HCT116 (cell line): ENCODE data around the gene PYROXD2. TPM values are rescaled to one million over a fixed set of nuclear protein-coding genes. Genes with fewer than 3 reads are reported as not detected.

ENCODE experiments used
- ATAC-seq: fragments of 200-7000 bp; cut with Tn5 transposase; 2 replicates; pipeline ENCODE4 v1.9.1; 2020; ENCODE audit warnings: mild to moderate bottlenecking, moderate library complexity
- BruUV-seq: library from RNA; stranded (reverse); fragments of 400-500 nt; replicated peaks from 2 replicates; lab custom pipeline; 2021; lab: Mats Ljungman, UMichigan
- CTCF ChIA-PET: fragments of 300-600 bp; sonication (Branson Sonifier 250); formaldehyde crosslinking; loops from one replicate; lab custom pipeline; 2021; ENCODE audit warnings: antibody characterized with exemption; lab: Charles Lee
- POLR2A ChIA-PET: fragments of 300-600, 350-600 bp; sonication (Branson Sonifier 250); formaldehyde crosslinking; loops from one replicate; lab custom pipeline; 2021; ENCODE audit warnings: antibody characterized with exemption; lab: Charles Lee
- RAD21 ChIA-PET, 2 experiments: fragments of 300-600 bp; sonication (Branson Sonifier 250); formaldehyde crosslinking; loops; one replicate each; lab custom pipeline; 2023; ENCODE audit warnings: low total read pairs in 2 of 2; ENCODE audit not compliant: uncharacterized antibody in 2 of 2, unreplicated experiment in 2 of 2, low non-redundant PET in 1 of 2; lab: Charles Lee
- DNase-seq: peaks from one replicate; pipeline ENCODE4 v3.0.0-alpha.2; 2010; ENCODE audit warnings: low read depth, low spot score
- H2AFZ ChIP-seq: fragments of 200-600 bp; shearing (Covaris generic), sonication (generic); 2 replicates; pipeline ENCODE4 v1.6.1; 2017; ENCODE audit warnings: low read depth, mixed run types, mixed read lengths, antibody characterized with exemption, low read length; ENCODE audit not compliant: poor library complexity, severe bottlenecking
- H3K27ac ChIP-seq: 2 replicates; pipeline ENCODE4 v1.5.1; 2012; ENCODE audit warnings: low read depth, low read length
- H3K27me3 ChIP-seq: fragments of 200-600 bp; sonication (generic); 2 replicates; pipeline ENCODE4 v1.6.1; 2016; ENCODE audit warnings: mixed run types, low read length, mixed read lengths; ENCODE audit not compliant: insufficient read depth
- H3K36me3 ChIP-seq, 2 experiments: fragments of 200-500 bp in 1 of 2; fragments of 200-600 bp in 1 of 2; sonication (Bioruptor generic) in 1 of 2; sonication (generic) in 1 of 2; 2 replicates each; pipeline versions ENCODE4 v1.5.1 to v1.6.1; 2014 to 2016; ENCODE audit warnings: low read length in 2 of 2, inconsistent platforms in 1 of 2, mixed read lengths in 1 of 2, mixed run types in 1 of 2; ENCODE audit not compliant: insufficient read depth in 2 of 2, control insufficient read depth in 1 of 2
- H3K4me1 ChIP-seq, 2 experiments: fragments of 200-600 bp in 1 of 2; sonication (generic) in 1 of 2; 2 replicates each; pipeline versions ENCODE4 v1.5.1 to v1.6.1; 2012 to 2017; ENCODE audit warnings: low read length in 2 of 2, inconsistent platforms in 1 of 2, mild to moderate bottlenecking in 1 of 2, mixed read lengths in 1 of 2, mixed run types in 1 of 2, moderate library complexity in 1 of 2; ENCODE audit not compliant: insufficient read depth in 2 of 2, control insufficient read depth in 1 of 2
- H3K4me2 ChIP-seq: fragments of 200-600 bp; sonication (generic); 2 replicates; pipeline ENCODE4 v1.6.1; 2017; ENCODE audit warnings: mixed run types, low read length, mixed read lengths
- H3K4me3 ChIP-seq, 2 experiments: fragments of 200-600 bp in 1 of 2; sonication (generic) in 1 of 2; replicated peaks in 1 of 2; 2 replicates each; pipeline ENCODE4 v1.5.1; 2011 to 2016; ENCODE audit warnings: low read length in 2 of 2, control low read depth in 1 of 2, low read depth in 1 of 2, mild to moderate bottlenecking in 1 of 2, mixed read lengths in 1 of 2, mixed run types in 1 of 2
- H3K79me2 ChIP-seq: fragments of 200-600 bp; sonication (generic); 2 replicates; pipeline ENCODE4 v1.6.1; 2017; ENCODE audit warnings: mild to moderate bottlenecking, mixed run types, low read length, moderate library complexity, mixed read lengths; ENCODE audit not compliant: insufficient read depth
- H3K9ac ChIP-seq: fragments of 200-600 bp; sonication (generic); 2 replicates; pipeline ENCODE4 v1.6.1; 2016; ENCODE audit warnings: low read length, mixed read lengths
- H3K9me2 ChIP-seq: fragments of 200-600 bp; sonication (generic), shearing (Covaris generic); 2 replicates; pipeline ENCODE4 v1.6.1; 2017; ENCODE audit warnings: mixed run types, mild to moderate bottlenecking, moderate library complexity; ENCODE audit not compliant: insufficient read depth
- H3K9me3 ChIP-seq, 2 experiments: fragments of 200-500 bp in 1 of 2; fragments of 200-600 bp in 1 of 2; sonication (Bioruptor generic) in 1 of 2; sonication (generic) in 1 of 2; 2 replicates each; pipeline ENCODE4 v1.6.1; 2014 to 2017; ENCODE audit warnings: low read length in 2 of 2, mixed read lengths in 2 of 2, inconsistent platforms in 1 of 2, low read depth in 1 of 2, mild to moderate bottlenecking in 1 of 2, mixed run types in 1 of 2, moderate library complexity in 1 of 2; ENCODE audit not compliant: control insufficient read depth in 1 of 2, insufficient read depth in 1 of 2
- H4K20me1 ChIP-seq: fragments of 200-600 bp; sonication (generic), shearing (Covaris generic); 2 replicates; pipeline ENCODE4 v1.6.1; 2017; ENCODE audit warnings: mixed run types, mild to moderate bottlenecking, moderate library complexity; ENCODE audit not compliant: insufficient read depth
- ATF3 ChIP-seq: IDR thresholded peaks from 2 replicates; pipeline ENCODE4 v1.6.1; 2012
- CBX3 ChIP-seq: IDR thresholded peaks from 2 replicates; pipeline ENCODE4 v1.6.1; 2012; ENCODE audit warnings: low read depth
- CEBPB ChIP-seq: IDR thresholded peaks from 2 replicates; pipeline ENCODE4 v1.6.1; 2012; ENCODE audit warnings: low read depth
- CTCF ChIP-seq, 3 experiments: fragments of 200-600 bp in 1 of 3; sonication (generic) in 1 of 3; IDR thresholded peaks in 2 of 3; conservative IDR thresholded peaks in 1 of 3; 2 replicates each; pipeline ENCODE4 v1.5.1; 2012 to 2017; ENCODE audit warnings: low read depth in 2 of 3, low read length in 2 of 3, antibody characterized with exemption in 1 of 3, borderline replicate concordance in 1 of 3, control low read depth in 1 of 3, mild to moderate bottlenecking in 1 of 3, mixed read lengths in 1 of 3, mixed run types in 1 of 3, moderate library complexity in 1 of 3; ENCODE audit not compliant: insufficient read depth in 1 of 3
- EGR1 ChIP-seq: IDR thresholded peaks from 2 replicates; pipeline ENCODE4 v1.6.1; 2012; ENCODE audit warnings: low read depth
- ELF1 ChIP-seq: IDR thresholded peaks from 2 replicates; pipeline ENCODE4 v1.6.1; 2012; ENCODE audit warnings: low read depth, borderline replicate concordance
- EZH2 ChIP-seq: fragments of 200-600 bp; sonication (generic); IDR thresholded peaks from 2 replicates; pipeline ENCODE4 v1.6.1; 2017; ENCODE audit warnings: antibody characterized with exemption, mixed run types
- EZH2phosphoT487 ChIP-seq: fragments of 200-600 bp; IDR thresholded peaks from 2 replicates; pipeline ENCODE4 v1.6.1; 2018; ENCODE audit warnings: antibody characterized with exemption, borderline replicate concordance
- POLR2A ChIP-seq: IDR thresholded peaks from 2 replicates; pipeline ENCODE4 v1.7.0; 2011; ENCODE audit warnings: borderline replicate concordance; ENCODE audit not compliant: insufficient read depth, insufficient read length; ENCODE audit errors: extremely low read depth
- RAD21 ChIP-seq: IDR thresholded peaks from 2 replicates; pipeline ENCODE4 v1.6.1; 2012; ENCODE audit warnings: low read depth, mild to moderate bottlenecking
- SIN3A ChIP-seq: IDR thresholded peaks from 2 replicates; pipeline ENCODE4 v1.6.1; 2012; ENCODE audit warnings: low read depth
- SP1 ChIP-seq: IDR thresholded peaks from 2 replicates; pipeline ENCODE4 v1.6.1; 2012; ENCODE audit warnings: low read depth
- SRF ChIP-seq: IDR thresholded peaks from 2 replicates; pipeline ENCODE4 v1.6.1; 2012; ENCODE audit warnings: low read depth
- TCF7L2 ChIP-seq: IDR thresholded peaks from 2 replicates; pipeline ENCODE4 v1.7.0; 2011; ENCODE audit warnings: borderline replicate concordance, inconsistent platforms; ENCODE audit not compliant: insufficient read depth, insufficient read length; ENCODE audit errors: extremely low read depth
- ZBTB33 ChIP-seq: IDR thresholded peaks from 2 replicates; pipeline ENCODE4 v1.6.1; 2011; ENCODE audit warnings: mild to moderate bottlenecking, low read length, moderate library complexity; ENCODE audit not compliant: insufficient replicate concordance; ENCODE audit errors: extremely low read depth
- intact Hi-C: fragments of 100-400 bp; cut with micrococcal nuclease; formaldehyde crosslinking; loops from 2 replicates; pipeline ENCODE4 v1.10.0; 2022
- total RNA-seq: library from RNA; stranded (reverse); gene quantifications from one replicate; pipeline ENCODE4 v1.2.1, GENCODE V29; 2021; ENCODE audit not compliant: unreplicated experiment

PYROXD2 gene
- total RNA-seq, 1 experiment from 2014 or later: 14.2 TPM

- no peaks in the 10 kb centered on the region for H3K9me2 ChIP-seq
- no TSS peak for BruUV-seq
- DNase-seq: no peak
- no peak overlapping the region for H3K9ac ChIP-seq
- H3K4me2 ChIP-seq: no peak overlapping the region
- H3K27ac ChIP-seq: no peak overlapping the region
- no peak for ATAC-seq
- POLR2A ChIA-PET: no interaction called here
- H3K36me3 ChIP-seq: no peaks in the 10 kb centered on the region
- intact Hi-C loops: no loop called here
- H3K4me3 ChIP-seq: no peak overlapping the region
- no peak overlapping the region for H2AFZ ChIP-seq
- peaks cover 0 to 10% of the 10 kb centered on the region in 2 experiments; a peak in 2 of 4 replicates for H3K9me3 ChIP-seq
- CTCF ChIA-PET: no interaction called here
- TF ChIP-seq TCF7L2: no peak
- TF ChIP-seq ATF3: no peak
- TF ChIP-seq RAD21: no peak
- TF ChIP-seq ZBTB33: no peak
- TF ChIP-seq ELF1: no peak
- no peak for TF ChIP-seq EZH2phosphoT487
- TF ChIP-seq CBX3: no peak
- TF ChIP-seq EGR1: no peak
- TF ChIP-seq CEBPB: no peak
- no peak for TF ChIP-seq SP1
- TF ChIP-seq EZH2: no peak
- TF ChIP-seq CTCF (IDR thresholded peaks at IDR 0.05 in 2 of 3, conservative IDR thresholded peaks at IDR 0.05 in 1 of 3; ENCODE audit: borderline replicate concordance in 1 of 3, insufficient read depth in 1 of 3, low read depth in 2 of 3, low read length in 2 of 3): no peak
- TF ChIP-seq SIN3A: no peak
- no peak for TF ChIP-seq POLR2A
- no peak for TF ChIP-seq SRF
- TF ChIP-seq, all 23 proteins: peak for 0
- Histone ChIP-seq H4K20me1 (no peaks in the 10 kb centered on the region), H3K27me3 (no peaks in the 10 kb centered on the region), H3K79me2 (no peaks in the 10 kb centered on the region), H3K4me1 (peaks cover 6 to 16% of the 10 kb centered on the region in 2 experiments; a peak in 3 of 4 replicates)
- RAD21 ChIA-PET: no interaction called here
These were observed 34.3 kb downstream of the PYROXD2 start for GRCh38 chr10:98380493-98381339.
